ENCODE results near the gene CHRM4.

The CHRM4 gene

DNA sequence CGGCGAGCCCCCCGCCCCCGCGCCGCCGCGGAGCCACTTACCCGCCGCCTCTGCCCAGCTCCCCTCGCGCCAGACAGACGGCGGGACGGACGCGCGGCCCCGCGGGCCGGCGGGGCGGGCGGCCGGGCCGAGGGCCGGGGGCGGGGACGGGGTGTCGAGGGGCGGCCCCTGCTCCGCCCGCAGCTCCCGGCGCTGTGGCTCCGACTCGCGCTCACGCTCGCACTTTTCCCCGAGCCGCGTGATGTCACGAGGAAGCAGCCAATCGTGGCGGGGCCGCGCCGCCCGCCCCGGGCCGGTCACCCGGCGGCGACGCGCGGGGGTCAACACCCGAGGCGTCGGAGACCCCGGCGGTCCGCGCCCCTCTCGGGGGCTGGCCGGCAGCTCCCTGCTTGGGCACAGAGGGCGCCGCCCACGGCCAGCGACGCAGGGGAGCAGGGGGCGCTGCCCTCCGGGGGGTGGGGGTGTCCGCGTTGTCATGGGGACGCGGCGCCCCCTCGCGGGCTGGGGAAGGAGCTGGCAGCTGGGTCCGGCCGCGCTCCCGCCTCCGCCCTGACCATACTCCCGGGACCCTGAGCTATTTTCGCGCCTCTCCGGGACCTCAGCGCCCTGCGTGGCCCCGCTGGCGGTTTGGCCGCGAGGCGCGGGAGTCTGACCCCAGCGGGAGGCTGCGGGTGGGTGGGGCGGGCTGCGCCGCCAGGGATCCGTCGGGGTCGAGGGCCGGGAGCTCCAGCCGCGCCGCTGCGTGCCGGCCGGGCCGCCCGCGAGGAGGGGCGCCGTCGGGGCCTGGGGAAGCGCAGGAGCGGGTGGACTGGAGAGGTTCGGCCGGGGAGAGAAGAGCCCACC, at the start of gene CHRM4:
Gene CHRM4, minus strand, starts transcription at position 199 of the 843 bp plus-strand sequence. CDS start 5,219 bp downstream, outside the sequence.
- no peak for DNase-seq

DNA sequence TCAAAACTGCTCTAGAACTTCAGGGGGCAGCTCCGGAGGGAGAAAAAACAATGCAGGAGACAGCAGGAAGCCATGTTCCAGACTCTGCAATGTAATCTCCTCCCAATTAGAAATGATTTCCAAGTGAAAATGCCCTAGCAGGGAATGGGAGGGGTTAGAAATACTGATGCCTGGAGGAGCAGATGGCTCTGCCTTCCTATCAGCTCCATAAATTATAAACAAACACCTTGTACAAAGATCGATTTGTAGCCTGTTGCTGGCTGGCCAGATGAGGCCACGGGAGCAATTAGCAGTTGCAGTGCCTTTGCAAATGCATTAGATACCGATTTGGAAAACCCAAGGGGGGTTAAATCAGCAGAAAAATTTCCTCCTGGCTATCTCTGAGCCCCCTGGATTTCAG, 46.6 kb upstream of the CHRM4 start:
- DNase-seq = no peak

- DNase-seq = no peak
These were observed 45.6 kb upstream of the CHRM4 start for GRCh38 chr11:46437122-46437689.

DNA sequence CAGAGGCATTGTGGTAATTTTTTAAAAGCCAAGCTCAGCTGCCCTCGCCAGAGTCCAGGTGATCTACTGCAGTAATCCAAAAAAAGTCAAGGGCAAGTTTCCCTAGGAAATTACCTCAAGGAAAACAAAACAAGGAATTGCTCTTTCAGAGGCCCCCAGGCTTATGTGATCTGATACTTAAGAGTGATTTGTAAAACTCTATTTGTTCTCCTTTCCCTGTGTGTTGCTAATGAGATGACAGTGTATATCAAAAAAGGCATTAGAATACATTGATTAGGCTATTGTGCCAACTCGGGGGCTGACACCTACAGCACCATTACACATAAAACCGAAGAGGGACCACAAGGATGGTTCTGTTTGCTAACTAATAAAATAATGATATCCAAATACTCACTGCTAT, 44.5 kb upstream of the CHRM4 start:
- no peak for DNase-seq

- no peak for DNase-seq
These were observed 44.1 kb upstream of the CHRM4 start for GRCh38 chr11:46435679-46436078.

DNA sequence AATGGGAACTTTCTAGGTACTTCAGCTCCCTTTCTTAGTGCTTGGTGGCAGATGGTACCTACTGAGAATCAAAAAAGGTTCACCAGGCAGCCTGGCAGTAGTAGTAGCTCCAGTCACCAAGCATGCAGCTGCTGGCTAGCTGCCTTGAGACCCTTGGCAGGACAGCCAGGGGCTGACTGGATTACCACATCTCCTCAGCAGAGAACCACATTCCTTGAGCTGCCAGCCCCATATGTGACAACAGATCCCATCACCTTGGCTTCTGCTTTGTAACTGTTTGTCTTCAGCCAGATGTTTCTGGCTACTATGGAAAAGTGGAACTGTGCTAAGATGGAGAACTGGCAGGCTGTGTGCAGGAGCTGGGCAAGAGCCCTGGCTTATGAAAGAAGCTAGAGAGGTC, 39.6 kb upstream of the CHRM4 start:
- no peak for DNase-seq

- DNase-seq = no peak
These were observed 38.1 kb upstream of the CHRM4 start for GRCh38 chr11:46429717-46430116.

DNA sequence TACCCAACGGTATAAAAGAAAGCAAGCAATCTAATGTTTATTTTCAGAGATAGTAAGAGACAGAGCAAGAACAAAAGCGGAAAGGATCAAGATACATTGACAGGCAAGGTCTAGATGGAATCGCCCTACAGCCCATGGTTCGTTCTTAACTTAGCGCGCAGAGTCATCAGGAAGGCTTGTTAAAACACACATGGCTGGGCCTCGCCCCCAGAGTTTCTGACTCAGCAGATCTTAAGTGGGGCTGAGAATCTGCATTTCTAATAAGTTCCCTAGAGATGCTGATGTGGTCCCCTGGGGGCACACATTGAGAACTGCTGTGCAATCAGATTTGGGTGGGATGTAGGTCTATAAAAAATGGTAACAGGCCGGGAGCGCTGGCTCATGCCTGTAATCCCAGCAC, 35.8 kb upstream of the CHRM4 start:
- DNase-seq = no peak

DNA sequence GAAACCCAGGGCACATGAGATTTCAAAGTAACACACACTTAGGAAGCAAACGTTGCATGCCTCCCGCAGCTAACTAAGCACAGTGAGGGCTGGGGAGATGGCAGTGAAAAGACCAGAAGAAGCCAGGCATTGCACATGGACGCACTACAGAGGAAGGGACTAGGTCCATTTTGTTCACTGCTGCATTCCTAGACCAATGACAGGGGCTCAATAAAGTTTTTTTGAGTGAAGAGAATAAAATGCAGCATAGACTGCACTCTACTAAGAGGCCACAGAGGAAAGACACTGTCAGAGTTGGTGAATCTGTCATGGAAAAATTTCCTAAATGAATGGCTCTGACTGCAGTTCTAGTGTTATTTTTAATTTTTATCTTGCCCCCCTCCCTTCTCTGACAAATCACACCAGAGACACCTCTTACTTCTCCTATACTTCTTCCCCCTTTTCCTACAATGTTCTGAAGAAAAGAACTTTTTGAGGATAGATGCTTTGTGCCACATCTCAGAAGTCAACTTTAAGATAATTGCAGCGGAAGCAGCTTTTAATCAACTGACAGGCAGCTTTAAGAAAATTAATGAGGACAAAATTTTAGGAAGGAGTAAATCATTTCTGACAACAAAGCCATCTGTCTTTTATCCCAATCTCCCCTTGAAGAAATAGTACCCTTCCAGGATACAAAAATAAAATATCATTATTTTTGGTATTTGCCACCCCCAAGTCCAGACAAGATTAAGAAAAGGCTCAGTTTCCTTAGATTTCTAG, 34.8 kb upstream of the CHRM4 start:
- DNase-seq = no peak

DNA sequence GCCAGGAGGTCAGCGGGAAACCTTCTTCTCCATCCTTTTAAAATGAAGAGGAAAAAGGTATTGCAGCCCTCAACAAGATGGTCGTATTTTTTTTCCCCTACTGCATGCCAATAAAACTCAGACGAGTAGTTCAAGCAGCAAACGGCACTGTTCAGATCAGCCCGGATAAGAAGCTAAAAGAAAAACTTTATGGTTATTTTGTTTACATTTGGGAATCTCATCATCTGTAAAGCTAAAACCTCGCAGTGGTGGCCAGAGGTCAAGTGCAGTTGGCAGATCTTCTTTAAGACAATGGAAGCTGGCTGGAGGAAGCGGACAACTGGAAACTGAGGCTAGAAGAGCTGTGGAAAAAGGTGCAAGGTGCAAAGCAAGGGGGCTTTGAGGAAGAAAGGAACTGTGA, 31.0 kb upstream of the CHRM4 start:
- DNase-seq = no peak

GRCh38 chr11:46421257-46421880, 29.8 kb upstream of the CHRM4 start:
- no peak for DNase-seq

GRCh38 chr11:46420513-46420912, 28.9 kb upstream of the CHRM4 start:
- DNase-seq = no peak

- DNase-seq = no peak
These were observed 27.2 kb upstream of the CHRM4 start for GRCh38 chr11:46418751-46419150.

DNA sequence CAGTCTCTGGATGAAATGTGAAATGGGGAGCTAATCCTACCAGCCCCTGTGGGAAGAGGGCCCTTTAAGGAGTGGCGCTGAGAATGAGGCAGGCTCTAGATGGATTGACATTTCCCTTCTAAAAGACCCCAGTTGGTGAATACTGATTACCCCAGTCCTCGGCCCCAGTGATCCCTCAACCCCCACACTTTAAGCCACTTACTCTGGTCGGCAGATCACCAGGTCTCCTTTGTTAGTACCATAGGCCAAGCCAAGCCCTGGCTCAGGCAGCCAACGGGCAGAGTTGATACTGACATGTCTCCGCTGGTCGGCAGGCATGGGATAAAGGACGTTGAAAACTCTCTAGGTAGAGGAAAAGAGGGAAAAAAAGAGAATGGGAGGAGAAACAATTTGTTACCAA, 26.1 kb upstream of the CHRM4 start:
- no peak for DNase-seq

GRCh38 chr11:46414879-46415278, 23.3 kb upstream of the CHRM4 start:
- no peak for DNase-seq

DNA sequence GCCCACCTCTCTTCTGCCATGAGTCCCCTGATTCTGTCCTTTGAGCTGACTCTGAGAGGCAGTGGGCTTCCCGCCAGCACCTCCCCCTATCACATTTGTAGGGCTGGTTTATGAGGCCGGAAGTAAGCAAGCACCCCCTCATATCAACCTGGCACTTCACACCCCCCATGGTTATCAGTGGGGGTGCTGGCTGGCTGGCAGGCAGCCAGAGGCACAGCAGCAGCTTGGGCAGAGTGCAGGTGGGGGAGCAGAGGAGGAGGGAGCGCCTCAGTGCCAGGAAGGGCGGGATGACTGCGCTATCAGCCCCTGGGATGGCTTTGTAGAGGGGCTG, 22.9 kb upstream of the CHRM4 start:
- DNase-seq = peak in 1 of 2 experiments; percentile 68

GRCh38 chr11:46413760-46414465, 22.3 kb upstream of the CHRM4 start:
- DNase-seq = peak in 1 of 2 experiments; percentile 68

DNA sequence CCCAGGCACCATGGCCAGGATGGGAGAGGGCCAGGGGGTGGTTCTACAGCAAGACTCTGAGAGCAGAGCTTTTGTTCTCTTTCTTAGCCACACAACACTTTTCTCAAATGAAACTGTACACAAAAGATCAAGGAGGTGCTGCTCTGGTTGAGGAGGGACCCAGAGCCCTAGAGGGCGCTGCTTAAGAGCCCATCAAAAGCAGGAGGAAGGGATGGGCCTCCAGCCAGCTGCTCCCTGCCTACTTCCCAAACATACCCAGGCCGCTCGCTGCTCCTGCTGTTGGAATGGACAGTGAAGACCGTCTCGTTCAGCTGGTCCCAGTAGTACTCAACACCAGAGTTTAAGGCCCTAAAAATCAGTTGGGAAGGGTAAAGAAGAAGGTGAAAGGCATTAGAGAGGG, 18.4 kb upstream of the CHRM4 start:
- DNase-seq = no peak

DNA sequence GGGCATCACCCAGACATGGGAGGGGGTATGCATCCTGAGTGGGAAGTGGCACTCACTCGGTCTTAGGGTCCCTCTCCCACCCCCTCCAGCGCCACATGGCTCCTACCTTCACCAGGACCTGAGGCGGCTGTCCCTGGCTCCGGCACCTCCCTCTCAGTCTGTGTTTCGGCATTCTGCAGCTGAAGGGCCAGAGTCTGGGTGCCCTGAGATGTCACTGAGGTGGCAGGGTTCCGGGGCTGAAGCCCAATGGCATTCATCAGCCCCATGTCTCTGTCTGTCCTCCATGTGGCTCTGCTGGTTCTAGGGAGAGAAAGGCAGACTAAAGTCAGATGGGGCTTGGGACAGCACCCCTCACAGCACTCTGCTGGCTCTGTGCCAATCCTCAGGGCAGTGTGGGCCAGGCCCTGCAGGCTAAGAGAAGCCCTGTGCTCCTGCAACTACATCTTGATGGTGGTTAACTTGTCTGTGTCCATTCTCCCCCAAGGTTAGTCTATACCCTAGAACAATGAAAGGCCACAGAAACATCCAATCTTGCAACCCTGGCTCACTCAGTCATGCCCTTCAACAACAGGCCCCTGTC, 16.9 kb upstream of the CHRM4 start:
- DNase-seq = no peak

- DNase-seq = no peak
These were observed 16.1 kb upstream of the CHRM4 start for GRCh38 chr11:46407635-46408034.

GRCh38 chr11:46404476-46405017, 13.0 kb upstream of the CHRM4 start:
- DNase-seq = no peak
